ENCODE data around the gene PTPRN2. TPM values are rescaled to one million over a fixed set of nuclear protein-coding genes. Genes with fewer than 3 reads are reported as not detected.

The PTPRN2 gene
- total and polyA plus RNA-seq, 2 of the 8 experiments (the other 6 are each of a cell fraction or from before 2014, with no cell fraction given): 2.6 to 4.5 TPM

GRCh38 chr7:158389514-158390425 is 197.9 kb downstream of the PTPRN2 start (continued):
- TF ChIP-seq EP300 (IDR thresholded peaks at IDR 0.05; ENCODE audit: borderline replicate concordance in 1 of 2, low read depth in 2 of 2, low read length in 2 of 2) (no peak), EGR1 (IDR thresholded peaks at IDR 0.05; ENCODE audit: borderline replicate concordance, low read depth, low read length) (no peak), BACH1 (IDR thresholded peaks at IDR 0.05; ENCODE audit: low read length) (no peak), NANOG (IDR thresholded peaks at IDR 0.05; ENCODE audit: insufficient read depth, low read depth, low read length, poor library complexity, severe bottlenecking) (no peak), ZNF274 (IDR thresholded peaks at IDR 0.05; ENCODE audit: borderline replicate concordance, extremely low read depth, low read length) (no peak)
- TF ChIP-seq, protein P1, sequence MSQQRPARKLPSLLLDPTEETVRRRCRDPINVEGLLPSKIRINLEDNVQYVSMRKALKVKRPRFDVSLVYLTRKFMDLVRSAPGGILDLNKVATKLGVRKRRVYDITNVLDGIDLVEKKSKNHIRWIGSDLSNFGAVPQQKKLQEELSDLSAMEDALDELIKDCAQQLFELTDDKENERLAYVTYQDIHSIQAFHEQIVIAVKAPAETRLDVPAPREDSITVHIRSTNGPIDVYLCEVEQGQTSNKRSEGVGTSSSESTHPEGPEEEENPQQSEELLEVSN (IDR thresholded peaks at IDR 0.05): no peak
- TF ChIP-seq, protein P2, sequence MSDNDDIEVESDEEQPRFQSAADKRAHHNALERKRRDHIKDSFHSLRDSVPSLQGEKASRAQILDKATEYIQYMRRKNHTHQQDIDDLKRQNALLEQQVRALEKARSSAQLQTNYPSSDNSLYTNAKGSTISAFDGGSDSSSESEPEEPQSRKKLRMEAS (IDR thresholded peaks at IDR 0.05): no peak

Data from H1 (cell line).